NCI-H526 (cell line): ENCODE measurements around the gene RINT1.
"Not testable (repeated sequence)": the region's sequence is repeated elsewhere in the genome, so short reads cannot be mapped to it uniquely, and the experiment has no call there.

Source experiments
- DNase-seq, 2 experiments: peaks; one replicate each; lab custom pipeline; 2025; lab: John Stamatoyannopoulos, UW

Gene RINT1

GRCh38 chr7:105531792-105532671, at the start of gene RINT1:
RINT1 (plus strand) TSS chr7:105532201; CDS start chr7:105532316, 115 bp downstream.
- peak; percentile 89 to 96 for DNase-seq

DNA sequence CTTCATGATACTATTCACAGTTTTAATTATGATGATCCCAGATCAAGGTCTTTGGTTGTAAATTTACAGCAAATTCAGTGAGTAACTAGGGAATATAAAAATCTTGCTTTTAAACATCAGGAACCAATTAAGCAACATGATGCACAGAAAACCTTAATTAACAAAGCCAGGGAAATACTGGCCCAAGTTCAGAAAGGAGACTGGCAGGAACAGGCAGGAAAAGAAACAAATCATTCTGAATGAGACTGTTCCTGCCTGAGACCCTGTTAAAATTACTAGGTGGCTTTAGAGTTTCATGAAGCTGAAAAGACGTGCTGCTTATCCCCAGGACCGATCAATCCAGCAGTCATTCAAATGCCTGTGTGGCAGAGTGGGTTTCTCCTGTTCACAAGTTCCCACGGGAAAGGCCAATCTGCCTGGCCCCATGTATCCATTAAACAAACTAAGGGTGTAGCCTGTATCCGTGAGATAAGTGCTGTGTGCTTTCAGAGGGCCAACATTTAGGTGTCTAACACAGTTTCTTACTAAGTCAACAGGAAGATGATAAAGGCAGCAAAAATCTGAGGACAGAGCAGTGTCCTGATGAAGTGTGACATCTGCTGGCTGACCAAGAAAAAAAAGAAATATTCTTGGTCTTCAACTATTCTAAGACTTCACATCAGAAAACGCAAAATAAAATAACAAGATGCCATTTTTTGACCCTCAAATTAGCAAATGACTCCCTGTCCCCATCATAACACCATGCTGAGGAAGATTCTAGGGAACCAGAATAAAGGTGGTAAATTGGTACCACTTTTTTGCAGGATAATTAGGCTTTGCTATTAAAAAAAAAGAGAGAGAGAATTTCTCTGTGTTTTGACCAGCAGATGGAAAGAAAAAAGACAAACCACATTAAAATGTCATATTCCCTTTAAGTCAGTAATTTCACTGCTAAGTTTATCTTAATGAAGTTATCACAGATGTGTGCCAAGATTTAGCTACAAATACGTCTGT, 44.1 kb upstream of the RINT1 start:
- DNase-seq = peak in 1 of 2 experiments; percentile 10

DNA sequence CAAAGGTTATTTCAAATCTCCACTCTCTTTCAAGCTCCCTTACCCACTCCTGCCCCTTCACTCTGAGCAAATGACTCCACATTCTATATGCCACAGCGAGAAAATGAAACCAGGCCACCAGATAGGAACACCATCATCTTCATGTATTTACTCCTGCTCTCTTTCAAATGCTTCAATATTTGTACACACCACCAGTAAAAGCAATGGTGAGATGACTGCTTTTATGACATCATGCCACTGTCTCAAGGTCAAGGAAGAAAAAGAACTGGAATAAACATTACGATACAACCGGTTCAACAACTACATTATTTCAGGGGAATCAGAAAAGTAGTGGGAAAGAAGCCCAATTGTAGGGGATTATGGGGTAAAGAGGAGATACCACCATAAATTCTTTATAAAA, 42.6 kb upstream of the RINT1 start:
- DNase-seq = no peak

DNA sequence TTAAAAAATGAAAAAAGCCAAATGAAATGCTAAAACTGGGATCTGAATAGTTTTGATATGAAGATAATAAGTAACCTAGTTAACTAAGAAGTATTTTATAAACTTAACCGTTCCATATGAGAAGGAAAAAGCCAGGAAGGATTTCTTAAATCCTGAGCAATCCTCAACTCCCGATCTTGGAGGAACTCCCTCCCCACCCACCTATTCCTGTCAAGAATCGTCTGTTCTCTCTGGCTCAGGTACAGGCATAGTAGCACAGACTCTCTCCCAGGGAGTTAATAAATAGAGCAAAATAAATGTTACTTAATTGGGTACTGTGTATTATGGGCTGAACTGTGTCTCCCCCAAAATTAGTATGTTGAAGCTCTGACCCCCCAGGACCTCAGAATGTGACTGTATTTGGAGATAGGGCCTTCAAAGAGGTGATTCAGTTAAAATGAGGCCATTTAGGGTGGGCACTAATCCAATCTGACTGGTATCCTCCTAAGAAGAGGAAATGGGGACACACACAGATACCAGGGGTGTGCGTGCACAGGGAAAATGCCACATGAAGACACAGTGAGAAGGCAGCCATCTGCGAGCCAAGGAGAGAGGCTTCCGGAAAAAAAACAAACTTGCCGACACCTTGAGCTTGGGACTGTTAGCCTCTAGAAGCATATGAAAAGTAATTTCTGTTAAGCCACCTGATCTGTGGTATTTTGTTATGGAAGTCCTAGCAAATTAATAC, 38.6 kb upstream of the RINT1 start:
- DNase-seq = no peak

DNA sequence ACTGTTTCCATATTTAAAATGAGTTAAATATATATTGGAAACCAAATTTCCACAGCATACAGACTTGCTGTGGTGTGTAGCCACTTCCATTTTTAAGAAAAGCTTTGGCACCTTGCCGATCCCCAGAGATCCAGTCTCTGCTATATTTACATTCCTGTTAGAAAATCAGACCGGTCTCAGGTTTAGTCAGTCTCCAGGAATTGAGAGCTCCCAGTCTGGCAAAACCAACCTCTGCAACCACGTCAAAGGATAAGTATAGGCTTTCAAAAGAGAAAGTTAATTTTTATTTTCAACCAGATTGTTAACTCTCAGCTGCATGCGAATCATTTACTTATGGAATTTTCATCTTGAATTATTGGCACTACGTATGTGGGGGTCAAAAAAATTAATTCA, 38.1 kb upstream of the RINT1 start:
- DNase-seq = no peak

DNA sequence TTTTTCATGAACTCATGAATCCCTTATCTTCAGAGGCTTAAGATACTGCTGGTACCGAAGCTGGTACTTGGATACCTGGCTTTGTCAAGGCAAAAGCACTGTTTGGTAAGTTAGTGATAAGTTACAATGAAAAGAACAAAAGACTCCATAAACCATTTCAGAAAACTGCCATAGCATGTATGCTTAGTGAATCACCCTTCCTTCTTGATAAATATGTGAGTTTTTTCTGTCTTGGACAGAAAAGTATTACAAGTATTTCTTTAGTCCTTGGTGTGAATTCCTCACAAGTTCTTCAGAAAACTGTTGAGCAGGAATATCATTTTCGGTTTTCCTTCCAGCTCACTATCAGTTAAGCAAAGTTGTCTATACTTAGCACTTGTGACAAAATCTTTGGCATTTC, 35.5 kb upstream of the RINT1 start:
- DNase-seq = no peak

DNA sequence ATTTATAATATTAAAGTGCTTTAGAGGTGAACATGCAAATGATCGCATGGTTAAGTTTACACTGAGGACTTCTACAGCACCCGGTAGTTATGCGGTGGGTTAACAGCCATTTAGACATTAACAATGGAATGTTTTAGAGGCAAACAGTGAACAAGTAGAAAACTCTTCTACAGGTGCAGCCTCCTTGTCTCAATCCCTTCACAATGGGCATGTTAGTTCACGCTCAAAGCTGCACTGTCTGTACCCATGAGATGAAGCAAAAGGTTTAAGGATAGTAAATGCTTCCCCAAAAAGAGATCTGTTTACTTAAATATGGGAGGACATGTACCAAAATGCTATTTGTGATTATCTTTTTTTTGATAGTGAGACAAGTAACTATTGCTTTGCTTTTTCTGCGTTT, 35.0 kb upstream of the RINT1 start:
- peak; percentile 89 to 90 for DNase-seq

GRCh38 chr7:105502173-105502572, 29.8 kb upstream of the RINT1 start:
- DNase-seq = no peak

- DNase-seq = no peak
Observed at GRCh38 chr7:105512415-105512814, 19.6 kb upstream of the RINT1 start.

GRCh38 chr7:105512926-105513526, 19.0 kb upstream of the RINT1 start:
- DNase-seq = no peak

DNA sequence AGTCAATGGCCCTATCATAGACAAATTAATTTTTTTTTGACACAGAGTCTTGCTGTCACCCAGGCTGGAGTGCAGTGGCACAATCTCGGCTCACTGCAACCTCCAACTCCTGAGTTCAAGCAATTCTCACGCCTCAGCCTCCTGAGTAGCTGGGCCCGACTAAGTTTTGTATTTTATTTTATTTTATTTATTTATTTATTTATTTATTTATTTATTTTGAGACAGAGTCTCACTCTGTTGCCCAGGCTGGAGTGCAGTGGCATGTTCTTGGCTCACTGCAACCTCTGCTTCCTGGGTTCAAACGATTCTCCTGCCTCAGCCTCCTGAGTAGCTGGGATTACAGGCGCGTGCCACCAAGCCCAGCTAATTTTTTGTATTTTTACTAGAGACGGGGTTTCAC, 16.4 kb upstream of the RINT1 start:
- DNase-seq = not testable (repeated sequence)

DNA sequence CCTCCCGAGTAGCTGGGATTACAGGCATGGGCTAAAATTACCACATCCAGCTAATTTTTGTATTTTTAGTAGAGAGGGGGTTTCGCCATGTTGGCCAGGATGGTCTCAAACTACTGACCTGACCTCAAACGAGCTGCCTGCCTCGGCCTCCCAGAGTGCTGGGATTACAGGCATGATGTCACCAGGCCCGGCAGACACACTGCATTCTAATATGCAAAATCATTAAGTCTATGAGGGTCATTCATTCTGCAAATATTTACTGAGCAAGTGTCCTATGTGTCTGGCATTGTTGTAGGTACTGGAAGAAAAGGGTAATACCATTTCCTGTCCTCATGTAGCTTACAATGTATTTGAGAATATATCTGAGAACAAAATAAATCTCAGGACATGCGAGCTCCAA, 12.6 kb upstream of the RINT1 start:
- peak in 1 of 2 experiments; percentile 19 for DNase-seq

- not testable (repeated sequence) for DNase-seq
Observed at GRCh38 chr7:105520620-105521019, 11.4 kb upstream of the RINT1 start.

DNA sequence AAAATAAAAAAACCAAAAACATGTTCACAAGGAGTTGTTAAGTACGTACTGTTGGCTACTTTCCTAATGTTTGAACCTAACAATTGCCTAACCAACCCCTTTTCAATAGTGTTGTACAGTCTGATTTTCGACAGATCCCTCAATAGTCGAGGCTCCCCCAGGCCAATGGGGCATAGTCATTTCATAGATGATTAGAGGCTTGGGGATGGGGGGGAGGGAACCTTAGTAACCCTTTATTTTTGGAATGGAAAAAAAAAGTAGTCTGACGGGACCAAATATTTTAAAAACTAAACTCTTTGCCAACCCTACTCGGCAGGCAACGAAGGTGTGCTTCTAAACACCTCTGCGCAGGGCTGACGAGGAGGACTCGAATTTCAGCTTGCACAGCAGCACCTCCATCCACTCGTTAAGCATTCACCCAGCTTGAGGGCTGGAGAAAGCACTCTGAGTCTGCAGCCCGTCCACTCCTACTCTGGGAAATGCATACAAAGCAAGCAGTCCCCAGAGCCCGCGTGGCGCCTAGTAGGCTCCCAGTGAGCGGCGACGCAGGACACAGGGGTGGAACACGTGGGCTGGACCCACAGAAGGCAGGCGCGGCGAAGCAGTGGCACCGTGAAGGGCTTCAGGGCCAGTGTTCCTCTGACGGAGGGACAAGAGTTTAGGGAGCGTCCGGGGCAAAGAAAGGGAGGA, 10.8 kb upstream of the RINT1 start:
- peak; percentile 88 to 94 for DNase-seq

DNA sequence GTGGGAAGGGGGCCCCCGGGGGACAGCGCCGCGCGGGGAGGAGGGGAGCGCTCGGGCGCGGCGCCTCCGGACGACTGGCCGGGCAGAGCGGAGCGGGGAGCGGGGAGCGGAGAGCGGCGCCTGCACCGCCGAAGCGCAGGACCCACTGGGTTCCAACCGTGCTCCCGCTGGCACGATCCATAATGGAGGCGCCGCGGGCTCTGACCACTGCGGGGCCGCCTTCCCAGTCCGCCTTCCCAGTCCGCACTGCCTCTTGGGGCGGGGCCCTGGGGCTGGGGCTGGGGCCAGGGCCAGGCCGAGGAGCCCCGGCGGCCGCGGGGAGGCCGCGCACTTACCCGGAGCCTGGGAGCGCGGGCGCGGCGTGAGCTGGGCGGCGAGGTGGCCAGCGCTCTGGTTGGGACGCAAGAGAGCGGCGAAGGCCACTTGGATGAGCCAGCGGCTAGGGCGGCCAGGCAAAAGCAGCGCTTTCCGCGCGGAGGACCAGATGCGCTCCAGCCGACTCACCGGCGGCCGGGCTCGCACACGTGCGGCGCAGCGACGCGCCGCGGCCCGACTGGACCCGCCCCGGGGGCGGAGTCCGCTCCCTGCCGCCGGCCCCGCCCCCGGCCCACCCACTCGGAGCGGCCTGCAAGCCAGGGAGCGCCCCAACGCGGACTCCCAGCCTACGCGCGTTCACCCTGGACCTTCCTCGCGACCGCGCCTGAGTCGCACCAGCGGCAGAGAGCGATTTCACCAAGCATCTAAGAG, 10.1 kb upstream of the RINT1 start, which contains the start of gene PUS7:
Gene PUS7, minus strand, starts transcription at position 555 of the 747 bp plus-strand sequence. CDS start 13,759 bp downstream, outside the sequence.
- DNase-seq = peak; percentile 85 to 97

GRCh38 chr7:105524423-105524822, 7.6 kb upstream of the RINT1 start:
- DNase-seq = not testable (repeated sequence)

- DNase-seq = no peak
Observed at GRCh38 chr7:105524840-105525239, 7.2 kb upstream of the RINT1 start.

DNA sequence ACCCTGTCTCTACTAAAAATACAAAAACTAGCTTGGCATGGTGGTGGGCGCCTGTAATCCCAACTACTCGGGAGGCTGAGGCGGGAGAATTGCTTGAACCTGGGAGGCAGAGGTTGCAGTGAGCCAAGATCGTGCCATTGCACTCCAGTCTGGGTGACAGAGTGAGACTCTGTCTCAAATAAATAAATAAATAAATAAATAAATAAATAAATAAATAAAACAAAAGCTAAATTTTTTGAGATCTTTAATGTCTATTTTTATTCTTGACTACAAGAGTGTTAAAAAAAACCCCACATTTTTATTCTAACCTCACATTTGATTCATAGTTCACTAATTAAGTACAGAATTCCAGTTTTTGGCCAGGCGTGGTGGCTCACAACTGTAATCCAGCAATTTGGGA, 4.3 kb upstream of the RINT1 start:
- not testable (repeated sequence) for DNase-seq

DNA sequence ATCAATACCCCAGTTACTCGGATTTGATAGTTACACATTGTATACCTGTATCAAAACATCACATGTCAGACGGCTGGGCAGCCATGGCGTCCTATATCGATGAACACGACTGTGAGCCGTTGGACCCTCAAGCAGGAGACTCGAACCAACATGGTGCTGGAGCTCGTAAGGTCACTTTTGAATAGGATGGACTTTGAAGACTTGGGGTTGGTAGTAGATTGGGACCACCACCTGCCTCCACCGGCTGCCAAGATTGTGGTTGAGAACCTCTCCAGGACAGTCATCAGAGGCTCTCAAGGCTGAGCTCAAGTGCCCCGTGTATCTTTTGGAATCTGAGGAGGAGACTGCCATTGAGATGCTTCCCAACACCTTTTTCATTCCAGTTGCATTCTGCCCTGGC, 1.9 kb upstream of the RINT1 start:
- DNase-seq = no peak

GRCh38 chr7:105530546-105530945, 1.5 kb upstream of the RINT1 start:
- no peak for DNase-seq
